IPS-18a (cell line): ENCODE results near the gene JOSD2.

ENCODE experiments used
- H3K27ac ChIP-seq: one replicate; pipeline ENCODE4 v1.5.1; 2013; ENCODE audit warnings: low read length
- H3K27me3 ChIP-seq: one replicate; pipeline ENCODE4 v1.6.1; 2013; ENCODE audit warnings: mild to moderate bottlenecking, low read length; ENCODE audit not compliant: control insufficient read depth, insufficient read depth
- H3K36me3 ChIP-seq: one replicate; pipeline ENCODE4 v1.6.1; 2013; ENCODE audit warnings: low read depth, low read length; ENCODE audit not compliant: control insufficient read depth
- H3K4me1 ChIP-seq: one replicate; pipeline ENCODE4 v1.6.1; 2013; ENCODE audit warnings: low read depth, low read length; ENCODE audit not compliant: control insufficient read depth
- H3K4me3 ChIP-seq: one replicate; pipeline ENCODE4 v1.5.1; 2013; ENCODE audit warnings: low read length
- H3K9ac ChIP-seq: one replicate; pipeline ENCODE4 v1.6.1; 2013; ENCODE audit warnings: mild to moderate bottlenecking, low read length, moderate library complexity
- H3K9me3 ChIP-seq: one replicate; pipeline ENCODE4 v1.6.1; 2013; ENCODE audit warnings: low read depth, low read length; ENCODE audit not compliant: control insufficient read depth

JOSD2 gene

GRCh38 chr19:50517704-50518075 is 6.7 kb upstream of the JOSD2 start:
- Histone ChIP-seq H3K27me3 (no peaks in the 10 kb centered on the region), H3K4me1 (no peaks in the 10 kb centered on the region), H3K9me3 (no peaks in the 10 kb centered on the region), H3K9ac (no peak overlapping the region), H3K4me3 (no peak overlapping the region), H3K27ac (no peak overlapping the region), H3K36me3 (no peaks in the 10 kb centered on the region)

- no peak overlapping the region for H3K9ac ChIP-seq
- H3K4me1 ChIP-seq = no peaks in the 10 kb centered on the region
- H3K27me3 ChIP-seq = no peaks in the 10 kb centered on the region
- no peaks in the 10 kb centered on the region for H3K9me3 ChIP-seq
- H3K4me3 ChIP-seq = no peak overlapping the region
- no peak overlapping the region for H3K27ac ChIP-seq
- H3K36me3 ChIP-seq = no peaks in the 10 kb centered on the region
Observed at GRCh38 chr19:50516964-50517703, 6.1 kb upstream of the JOSD2 start.

- H3K4me3 ChIP-seq = no peak overlapping the region
- H3K9me3 ChIP-seq = no peaks in the 10 kb centered on the region
- no peaks in the 10 kb centered on the region for H3K4me1 ChIP-seq
- no peak overlapping the region for H3K9ac ChIP-seq
- no peaks in the 10 kb centered on the region for H3K27me3 ChIP-seq
- H3K36me3 ChIP-seq = no peaks in the 10 kb centered on the region
- no peak overlapping the region for H3K27ac ChIP-seq
Observed at GRCh38 chr19:50516456-50516855, 5.5 kb upstream of the JOSD2 start.

DNA sequence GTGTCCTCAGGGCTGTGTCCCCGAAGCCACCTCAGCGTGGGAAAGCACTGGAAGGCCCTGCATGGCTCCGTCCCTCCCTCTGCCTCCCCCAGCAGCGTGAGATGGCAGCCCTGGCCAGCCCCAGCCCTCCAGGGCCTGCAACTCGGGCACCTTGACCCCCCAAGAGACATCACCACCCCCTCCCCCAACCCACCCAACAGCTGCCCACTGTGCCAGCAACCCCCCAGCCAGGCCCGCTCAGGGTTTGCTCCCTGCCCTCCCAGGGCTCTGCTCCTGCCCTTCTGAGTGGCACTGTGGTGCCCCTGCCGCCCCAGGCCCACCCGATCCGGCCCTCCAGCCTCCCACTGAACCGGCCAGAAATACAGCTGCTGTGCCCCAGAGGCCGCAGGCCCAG is 4.2 kb upstream of the JOSD2 start:
- no peaks in the 10 kb centered on the region for H3K36me3 ChIP-seq
- H3K9me3 ChIP-seq = no peaks in the 10 kb centered on the region
- H3K9ac ChIP-seq = no peak overlapping the region
- H3K27me3 ChIP-seq = no peaks in the 10 kb centered on the region
- no peaks in the 10 kb centered on the region for H3K4me1 ChIP-seq
- H3K4me3 ChIP-seq = no peak overlapping the region
- H3K27ac ChIP-seq = no peak overlapping the region

- Histone ChIP-seq H3K4me3 (no peak overlapping the region), H3K27me3 (peaks cover 1% of the 10 kb centered on the region), H3K4me1 (no peaks in the 10 kb centered on the region), H3K36me3 (no peaks in the 10 kb centered on the region), H3K9me3 (no peaks in the 10 kb centered on the region), H3K9ac (no peak overlapping the region), H3K27ac (no peak overlapping the region)
Observed at GRCh38 chr19:50514346-50515167, 3.6 kb upstream of the JOSD2 start.

DNA sequence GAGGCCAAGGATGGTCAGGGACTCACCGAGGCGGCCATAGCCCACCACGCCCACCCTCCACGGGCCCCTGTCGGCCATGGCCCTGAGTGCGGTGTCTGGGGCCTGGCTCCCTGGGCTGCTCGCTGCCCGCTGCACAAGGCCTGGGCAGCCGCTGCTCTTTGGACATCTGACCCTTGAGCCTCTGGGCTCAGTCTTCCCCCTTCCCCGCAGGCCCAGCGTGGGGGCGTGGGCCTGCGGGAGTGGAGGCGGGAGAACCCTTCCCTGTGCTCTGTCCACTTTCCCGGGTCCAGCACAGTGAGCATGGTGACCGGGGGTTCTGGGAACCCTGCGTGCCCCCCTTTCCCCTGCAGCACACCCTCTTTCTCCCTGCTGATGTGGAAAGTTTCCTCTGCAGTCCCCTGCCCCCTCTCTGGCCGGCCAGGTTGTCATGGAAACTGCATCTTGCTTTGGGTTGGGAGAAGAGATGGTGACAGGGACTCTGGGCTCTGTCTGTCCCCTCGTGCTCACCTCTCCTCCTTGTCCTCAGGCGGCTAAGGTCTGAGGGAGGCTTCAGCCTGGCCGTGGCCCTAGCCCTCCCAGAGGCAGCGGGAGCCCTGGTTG is 2.9 kb upstream of the JOSD2 start, which contains the start of gene ASPDH:
TSS of gene ASPDH (minus strand) at position 168 of the 600 bp plus-strand sequence. CDS start at position 78, 90 bp downstream.
- H3K9me3 ChIP-seq = no peaks in the 10 kb centered on the region
- no peak within 1 kb of the TSS for H3K4me3 ChIP-seq
- no peak within 1 kb of the TSS for H3K27ac ChIP-seq
- no peak within 1 kb of the TSS for H3K9ac ChIP-seq
- H3K27me3 ChIP-seq = peaks cover 8% of the 10 kb centered on the region
- H3K4me1 ChIP-seq = no peaks in the 10 kb centered on the region
- H3K36me3 ChIP-seq = no peaks in the 10 kb centered on the region

DNA sequence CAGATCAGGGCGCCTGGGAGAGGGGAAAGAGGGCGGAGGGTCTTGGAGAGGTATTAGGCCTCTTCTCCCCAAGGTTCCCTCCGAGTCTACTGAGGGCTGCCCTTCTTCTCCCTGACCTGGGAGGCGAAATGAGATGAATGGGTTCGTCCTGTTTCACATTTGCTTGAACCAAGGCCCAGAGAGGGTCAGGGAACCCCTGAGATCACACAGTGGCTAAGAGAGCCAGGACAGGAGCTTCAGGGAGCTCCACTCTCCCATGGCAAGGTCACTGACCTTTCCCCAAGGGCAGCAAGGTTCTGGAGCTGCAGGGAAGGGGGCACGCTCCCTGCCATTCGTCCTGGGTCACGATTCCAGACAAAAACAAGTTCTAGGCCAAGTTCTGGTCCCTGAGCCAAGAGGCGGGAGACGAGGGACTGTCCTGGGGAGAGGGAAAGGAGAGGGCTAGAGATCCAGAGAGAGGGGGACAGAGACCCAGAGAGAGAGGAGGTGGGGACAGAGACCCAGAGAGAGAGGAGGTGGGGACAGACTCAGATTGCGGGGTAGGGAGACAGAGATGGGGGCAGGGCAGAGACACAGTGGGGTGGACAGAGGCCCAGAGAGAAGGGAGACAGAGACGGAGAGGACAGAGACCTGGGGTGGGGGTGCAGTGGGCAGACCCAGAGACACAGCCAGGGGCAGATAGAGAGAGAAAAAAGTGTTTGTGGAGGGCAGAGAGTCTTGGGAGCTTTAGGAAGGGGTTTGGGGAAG is 2.2 kb upstream of the JOSD2 start:
- Histone ChIP-seq H3K27me3 (peaks cover 15% of the 10 kb centered on the region), H3K4me1 (no peaks in the 10 kb centered on the region), H3K9ac (no peak overlapping the region), H3K9me3 (no peaks in the 10 kb centered on the region), H3K27ac (no peak overlapping the region), H3K4me3 (no peak overlapping the region), H3K36me3 (no peaks in the 10 kb centered on the region)

DNA sequence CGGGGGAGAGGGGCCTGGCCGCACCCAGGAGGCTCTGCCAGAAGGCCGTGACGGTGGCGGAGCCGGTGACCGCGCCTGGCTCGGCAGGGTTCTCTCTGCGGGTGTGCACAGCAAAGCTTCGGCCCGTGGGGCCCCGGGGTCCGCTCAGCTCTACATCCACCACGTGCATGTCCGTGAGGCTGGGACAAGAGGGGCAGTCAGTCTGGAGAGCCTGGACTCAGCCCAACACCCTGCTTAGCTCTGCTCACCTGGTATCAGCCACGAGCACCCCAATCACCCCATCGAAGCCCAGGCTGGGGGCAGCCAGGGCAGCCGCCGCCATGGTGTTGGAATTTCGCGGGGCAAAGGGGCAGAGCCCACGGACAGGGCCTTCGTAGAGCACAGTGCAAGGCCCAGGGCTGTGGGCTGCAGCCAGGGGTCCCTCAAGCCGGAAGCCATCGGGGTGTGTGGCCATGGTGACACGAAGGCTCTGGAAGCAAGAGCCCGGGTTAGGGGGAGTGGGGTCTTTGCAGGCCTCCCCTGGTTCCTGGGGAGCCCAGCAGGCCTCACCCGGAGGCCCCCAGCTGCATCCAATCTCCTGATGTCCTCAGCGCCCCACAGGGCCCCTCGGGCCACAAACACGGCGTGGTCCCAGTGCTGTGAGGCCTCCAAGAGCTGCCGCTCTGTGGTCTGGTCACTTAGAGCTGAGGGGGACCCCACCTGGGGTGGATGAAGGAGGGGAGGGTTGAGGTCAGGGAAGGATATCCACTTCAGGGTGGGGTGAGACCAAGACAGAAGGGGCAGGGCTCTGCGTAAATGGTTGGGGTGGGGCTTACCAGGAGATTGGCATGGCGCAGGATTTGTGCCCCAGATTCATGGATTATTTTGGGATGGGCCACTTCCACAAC is 1.4 kb upstream of the JOSD2 start:
- Histone ChIP-seq H3K9me3 (no peaks in the 10 kb centered on the region), H3K27me3 (peaks cover 20% of the 10 kb centered on the region), H3K9ac (no peak overlapping the region), H3K4me1 (no peaks in the 10 kb centered on the region), H3K36me3 (no peaks in the 10 kb centered on the region), H3K27ac (no peak overlapping the region), H3K4me3 (no peak overlapping the region)

DNA sequence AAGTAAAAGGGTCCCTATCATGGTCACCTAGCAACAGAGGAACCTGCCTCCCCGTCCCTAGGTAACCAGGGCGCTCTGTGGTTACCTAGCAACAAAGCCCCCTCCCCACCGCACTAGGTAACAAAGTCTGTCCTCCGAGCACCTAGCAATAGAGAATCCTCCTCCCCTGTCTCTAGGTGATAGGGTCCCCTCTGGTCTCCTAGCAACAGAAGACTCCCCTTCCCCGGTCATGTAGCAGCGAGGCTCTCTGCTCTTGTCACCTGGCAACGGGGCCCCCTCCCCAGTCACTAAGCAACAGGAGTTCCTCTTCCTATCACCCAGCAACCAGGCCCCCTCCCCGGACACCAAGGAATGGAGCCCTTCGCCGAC is 307 bp downstream of the JOSD2 start:
- Histone ChIP-seq H3K27ac (peak overlapping the region; percentile 27), H3K4me1 (no peaks in the 10 kb centered on the region), H3K4me3 (peak overlapping the region; percentile 63), H3K9me3 (no peaks in the 10 kb centered on the region), H3K36me3 (no peaks in the 10 kb centered on the region), H3K27me3 (peaks cover 20% of the 10 kb centered on the region), H3K9ac (peak overlapping the region; percentile 53)

DNA sequence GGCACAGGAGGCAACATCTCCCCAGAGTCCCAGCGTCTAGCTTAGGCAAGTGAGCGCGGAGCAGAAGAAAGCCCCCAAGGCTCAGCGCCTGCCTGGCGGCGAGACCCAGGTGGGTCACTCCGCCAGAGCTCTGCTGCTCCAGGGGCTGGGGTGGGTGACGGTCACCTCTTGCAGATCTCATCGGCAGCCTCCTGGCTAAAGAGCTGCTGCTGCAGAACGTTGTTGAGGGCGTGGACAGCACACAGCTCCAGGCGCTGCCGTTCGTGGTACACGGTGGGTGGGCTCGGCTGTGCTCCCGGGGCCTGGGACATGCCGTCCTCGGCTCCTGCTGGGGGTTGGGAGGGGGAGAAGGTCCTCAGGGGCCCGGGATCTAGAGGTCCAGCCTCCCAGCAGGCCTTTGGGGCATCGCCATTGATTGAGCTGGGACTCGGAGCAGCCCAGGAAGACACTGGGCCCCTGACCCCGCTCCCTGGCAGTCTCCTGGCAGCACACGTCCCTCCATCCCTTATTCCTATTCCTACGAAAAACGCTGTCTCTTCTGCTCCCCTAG is 795 bp downstream of the JOSD2 start:
- Histone ChIP-seq H3K27ac (no peak overlapping the region), H3K27me3 (peaks cover 20% of the 10 kb centered on the region), H3K4me3 (peak overlapping the region; percentile 63), H3K9me3 (no peaks in the 10 kb centered on the region), H3K9ac (peak overlapping the region; percentile 53), H3K36me3 (no peaks in the 10 kb centered on the region), H3K4me1 (no peaks in the 10 kb centered on the region)
